DND-41 (cell line): ENCODE measurements around the gene RABGAP1.

Source experiments
- ATAC-seq: fragments of 200-7000 bp; cut with Tn5 transposase; 3 replicates; pipeline ENCODE4 v1.9.1; 2021; ENCODE audit warnings: low read depth; ENCODE audit not compliant: insufficient read depth
- DNase-seq: peaks from one replicate; pipeline ENCODE4 v3.0.0-alpha.2; 2020
- H2AFZ ChIP-seq: 2 replicates; pipeline ENCODE4 v1.6.0; 2012; ENCODE audit warnings: low read depth, low read length
- H3K27ac ChIP-seq: 2 replicates; pipeline ENCODE4 v1.5.1; 2012; ENCODE audit warnings: low read length, inconsistent platforms
- H3K27me3 ChIP-seq: fragments of 200-600 bp; sonication (generic); 2 replicates; pipeline ENCODE4 v1.6.0; 2012; ENCODE audit warnings: low read length, mild to moderate bottlenecking, inconsistent platforms; ENCODE audit not compliant: insufficient read depth, poor library complexity
- H3K36me3 ChIP-seq: 2 replicates; pipeline ENCODE4 v1.5.1; 2012; ENCODE audit warnings: low read length, inconsistent platforms; ENCODE audit not compliant: insufficient read depth
- H3K4me1 ChIP-seq: 2 replicates; pipeline ENCODE4 v1.5.1; 2012; ENCODE audit warnings: mild to moderate bottlenecking, low read length; ENCODE audit not compliant: insufficient read depth
- H3K4me2 ChIP-seq: 2 replicates; pipeline ENCODE4 v1.6.0; 2012; ENCODE audit warnings: mild to moderate bottlenecking, moderate library complexity, low read length, inconsistent platforms; ENCODE audit not compliant: insufficient read depth
- H3K4me3 ChIP-seq, 2 experiments: fragments of 200-600 bp in 1 of 2; shearing (Covaris generic) in 1 of 2; 2 replicates each; pipeline ENCODE4 v1.5.1; 2012 to 2016; ENCODE audit warnings: inconsistent platforms in 2 of 2, low read length in 2 of 2, mild to moderate bottlenecking in 2 of 2, low read depth in 1 of 2, moderate library complexity in 1 of 2
- H3K79me2 ChIP-seq: 2 replicates; pipeline ENCODE4 v1.6.0; 2012; ENCODE audit warnings: low read length, inconsistent platforms; ENCODE audit not compliant: insufficient read depth
- H3K9ac ChIP-seq: 2 replicates; pipeline ENCODE4 v1.6.0; 2012; ENCODE audit warnings: low read depth, mild to moderate bottlenecking, inconsistent platforms, low read length, moderate library complexity
- H3K9me3 ChIP-seq: 2 replicates; pipeline ENCODE4 v1.5.1; 2012; ENCODE audit warnings: low read length, moderate library complexity, mild to moderate bottlenecking, inconsistent platforms; ENCODE audit not compliant: insufficient read depth, severe bottlenecking
- H4K20me1 ChIP-seq: 2 replicates; pipeline ENCODE4 v1.6.0; 2012; ENCODE audit warnings: low read length; ENCODE audit not compliant: insufficient read depth
- CTCF ChIP-seq: IDR thresholded peaks from 2 replicates; pipeline ENCODE4 v1.5.1; 2012; ENCODE audit warnings: borderline replicate concordance, low read length, moderate library complexity, mild to moderate bottlenecking; ENCODE audit not compliant: poor library complexity, severe bottlenecking; ENCODE audit errors: extremely low read depth
- EZH2 ChIP-seq: IDR thresholded peaks from 3 replicates; pipeline ENCODE4 v1.6.1; 2012; ENCODE audit warnings: borderline replicate concordance, low read depth, mild to moderate bottlenecking, moderate library complexity, low read length, inconsistent platforms; ENCODE audit not compliant: severe bottlenecking

The RABGAP1 gene

GRCh38 chr9:123085916-123086315 is 145.1 kb downstream of the RABGAP1 start:
- ATAC-seq (no peak), DNase-seq (no peak)
- Histone ChIP-seq H3K9ac (no peak overlapping the region), H4K20me1 (no peaks in the 10 kb centered on the region), H3K4me3 (no peak overlapping the region), H3K4me1 (no peaks in the 10 kb centered on the region), H3K79me2 (no peaks in the 10 kb centered on the region), H3K27ac (no peak overlapping the region), H3K27me3 (no peaks in the 10 kb centered on the region), H3K4me2 (no peak overlapping the region), H3K9me3 (no peaks in the 10 kb centered on the region), H3K36me3 (peaks cover 47% of the 10 kb centered on the region; the same call in 1 of the 2 replicates), H2AFZ (no peak overlapping the region)
- TF ChIP-seq EZH2: no peak

- Histone ChIP-seq H3K79me2 (no peaks in the 10 kb centered on the region), H3K4me1 (no peaks in the 10 kb centered on the region), H3K4me2 (no peak overlapping the region), H3K36me3 (peaks cover 52% of the 10 kb centered on the region), H3K27ac (no peak overlapping the region), H4K20me1 (no peaks in the 10 kb centered on the region), H3K9ac (no peak overlapping the region), H3K4me3 (no peak overlapping the region), H3K9me3 (no peaks in the 10 kb centered on the region), H3K27me3 (no peaks in the 10 kb centered on the region), H2AFZ (no peak overlapping the region)
- TF ChIP-seq CTCF: no peak
- TF ChIP-seq EZH2: no peak
- DNase-seq: no peak
- no peak for ATAC-seq
Measured at GRCh38 chr9:123087359-123087888, 146.6 kb downstream of the RABGAP1 start.

GRCh38 chr9:123089040-123089439 is 148.2 kb downstream of the RABGAP1 start:
- H2AFZ ChIP-seq: no peak overlapping the region
- TF ChIP-seq CTCF (no peak), EZH2 (no peak)
- no peak overlapping the region for H3K27ac ChIP-seq
- H3K4me3 ChIP-seq: no peak overlapping the region
- no peaks in the 10 kb centered on the region for H3K79me2 ChIP-seq
- no peak overlapping the region for H3K9ac ChIP-seq
- no peaks in the 10 kb centered on the region for H3K4me1 ChIP-seq
- H3K4me2 ChIP-seq: no peak overlapping the region
- DNase-seq: no peak
- H3K9me3 ChIP-seq: no peaks in the 10 kb centered on the region
- no peaks in the 10 kb centered on the region for H4K20me1 ChIP-seq
- no peaks in the 10 kb centered on the region for H3K27me3 ChIP-seq
- H3K36me3 ChIP-seq: peaks cover 55% of the 10 kb centered on the region
- no peak for ATAC-seq

- peaks cover 48% of the 10 kb centered on the region for H3K36me3 ChIP-seq
- no peaks in the 10 kb centered on the region for H3K27me3 ChIP-seq
- H2AFZ ChIP-seq: no peak overlapping the region
- TF ChIP-seq CTCF: no peak
- no peak for TF ChIP-seq EZH2
- H3K4me1 ChIP-seq: no peaks in the 10 kb centered on the region
- H3K4me2 ChIP-seq: no peak overlapping the region
- ATAC-seq (no peak), DNase-seq (no peak)
- no peaks in the 10 kb centered on the region for H3K9me3 ChIP-seq
- H3K4me3 ChIP-seq: no peak overlapping the region
- H4K20me1 ChIP-seq: no peaks in the 10 kb centered on the region
- H3K79me2 ChIP-seq: no peaks in the 10 kb centered on the region
- no peak overlapping the region for H3K27ac ChIP-seq
- no peak overlapping the region for H3K9ac ChIP-seq
Measured at GRCh38 chr9:123089790-123090189, 149.0 kb downstream of the RABGAP1 start.
